Measurements from ENCODE around the gene UBR4. TPM values are rescaled to one million over a fixed set of nuclear protein-coding genes. Genes with fewer than 3 reads are reported as not detected.

Gene UBR4
- total and polyA plus RNA-seq, 12 donors: 60.0 to 115 (median 90.6) TPM

DNA sequence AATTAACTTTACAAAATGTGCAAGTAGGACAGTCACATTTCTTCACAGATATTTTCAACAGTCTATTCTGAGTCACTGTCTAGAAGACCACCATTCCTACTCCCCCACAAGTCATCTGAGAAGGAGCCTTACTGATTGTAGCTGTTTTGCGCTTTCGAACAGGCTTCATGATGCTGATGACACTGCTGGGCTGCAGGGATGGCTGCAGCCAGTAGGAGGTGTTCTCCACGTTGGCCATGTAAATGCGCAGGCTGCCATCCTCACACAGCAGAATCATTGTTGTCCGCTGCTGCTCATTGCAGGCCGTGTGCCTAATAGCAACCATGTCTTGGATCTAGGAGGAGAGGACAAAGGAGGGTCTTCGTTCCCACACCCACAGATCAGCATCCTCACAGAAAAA is 56.9 kb downstream of the UBR4 start:
- intact Hi-C loops (cut with DNase I): no loop called here
- Histone ChIP-seq H3K9me3 (no peaks in the 10 kb centered on the region), H3K4me3 (no peak overlapping the region), H3K27me3 (no peaks in the 10 kb centered on the region), H3K4me1 (peaks cover 0 to 35% (median 21%) of the 10 kb centered on the region in 9 donors), H3K27ac (no peak overlapping the region), H3K36me3 (peaks cover 0 to 100% (median 98%) of the 10 kb centered on the region in 9 donors)
- ATAC-seq (no peak), DNase-seq (no peak)
- 91 to 92% methylated on average over 7 of the region's 7 CpGs for WGBS, 2 donors
- TF ChIP-seq, protein P1, sequence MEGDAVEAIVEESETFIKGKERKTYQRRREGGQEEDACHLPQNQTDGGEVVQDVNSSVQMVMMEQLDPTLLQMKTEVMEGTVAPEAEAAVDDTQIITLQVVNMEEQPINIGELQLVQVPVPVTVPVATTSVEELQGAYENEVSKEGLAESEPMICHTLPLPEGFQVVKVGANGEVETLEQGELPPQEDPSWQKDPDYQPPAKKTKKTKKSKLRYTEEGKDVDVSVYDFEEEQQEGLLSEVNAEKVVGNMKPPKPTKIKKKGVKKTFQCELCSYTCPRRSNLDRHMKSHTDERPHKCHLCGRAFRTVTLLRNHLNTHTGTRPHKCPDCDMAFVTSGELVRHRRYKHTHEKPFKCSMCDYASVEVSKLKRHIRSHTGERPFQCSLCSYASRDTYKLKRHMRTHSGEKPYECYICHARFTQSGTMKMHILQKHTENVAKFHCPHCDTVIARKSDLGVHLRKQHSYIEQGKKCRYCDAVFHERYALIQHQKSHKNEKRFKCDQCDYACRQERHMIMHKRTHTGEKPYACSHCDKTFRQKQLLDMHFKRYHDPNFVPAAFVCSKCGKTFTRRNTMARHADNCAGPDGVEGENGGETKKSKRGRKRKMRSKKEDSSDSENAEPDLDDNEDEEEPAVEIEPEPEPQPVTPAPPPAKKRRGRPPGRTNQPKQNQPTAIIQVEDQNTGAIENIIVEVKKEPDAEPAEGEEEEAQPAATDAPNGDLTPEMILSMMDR (IDR thresholded peaks at IDR 0.05): no peak

DNA sequence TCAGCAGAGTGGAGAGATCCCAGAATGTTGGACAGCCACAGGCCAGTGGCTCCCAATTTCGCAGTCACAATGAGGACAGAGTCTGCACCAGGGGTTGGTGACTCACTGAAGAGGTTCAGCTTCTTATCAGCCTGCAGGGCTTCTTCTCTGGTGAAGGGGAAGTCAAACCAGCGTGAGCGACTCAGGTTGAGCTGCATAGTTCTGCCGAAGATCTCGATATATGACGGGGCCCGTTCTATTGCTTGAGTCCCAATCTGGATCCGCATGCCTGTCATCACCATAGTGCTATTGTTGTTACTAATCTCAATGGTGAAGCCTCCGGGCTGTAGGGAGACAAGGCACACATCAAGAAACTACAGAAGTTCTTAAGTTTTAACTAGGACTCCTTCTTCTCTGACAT is 58.5 kb downstream of the UBR4 start:
- ATAC-seq (peak in 1 of 8 donors; percentile 31), DNase-seq (no peak)
- intact Hi-C loops (cut with DNase I): no loop called here
- Histone ChIP-seq H3K36me3 (peaks cover 4 to 100% (median 98%) of the 10 kb centered on the region in 9 donors), H3K27ac (peak overlapping the region in 1 of 10 donors; percentile 3), H3K9me3 (no peaks in the 10 kb centered on the region), H3K4me1 (peaks cover 0 to 22% (median 15%) of the 10 kb centered on the region in 9 donors), H3K4me3 (no peak overlapping the region), H3K27me3 (no peaks in the 10 kb centered on the region)
- TF ChIP-seq, protein P1 (IDR thresholded peaks at IDR 0.05): no peak
- WGBS, 2 donors: 41 to 75% methylated on average over 9 of the region's 9 CpGs

DNA sequence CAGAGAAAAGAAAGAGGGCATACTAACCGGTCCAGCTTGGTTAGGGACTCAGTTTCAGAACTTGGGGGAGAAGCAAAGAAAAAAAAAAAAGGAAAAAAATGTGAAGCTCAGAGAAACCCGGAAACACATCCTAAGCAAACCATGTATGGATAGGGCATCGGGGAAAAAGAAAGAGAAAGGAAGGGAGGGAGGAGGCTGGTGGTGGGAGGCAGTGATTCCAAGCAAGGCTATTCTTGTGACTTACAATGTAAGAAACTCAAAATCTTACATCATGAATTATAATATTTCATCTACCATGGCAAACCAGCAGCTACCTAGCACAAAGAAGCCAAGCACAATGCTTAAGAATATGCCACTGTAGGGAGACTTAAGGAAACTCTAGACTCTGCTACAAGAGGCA is 60.3 kb downstream of the UBR4 start:
- H3K27ac ChIP-seq: no peak overlapping the region
- intact Hi-C loops (cut with DNase I): no loop called here
- no peak for DNase-seq
- H3K36me3 ChIP-seq: peaks cover 9 to 100% (median 100%) of the 10 kb centered on the region in 9 donors
- WGBS, 2 donors: 79 to 85% methylated on average over 3 of the region's 3 CpGs
- no peaks in the 10 kb centered on the region for H3K27me3 ChIP-seq
- TF ChIP-seq, protein P1 (IDR thresholded peaks at IDR 0.05): no peak
- H3K4me3 ChIP-seq: no peak overlapping the region
- H3K9me3 ChIP-seq: no peaks in the 10 kb centered on the region
- no peak for ATAC-seq
- H3K4me1 ChIP-seq: peaks cover 0 to 5% (median 2%) of the 10 kb centered on the region in 9 donors

DNA sequence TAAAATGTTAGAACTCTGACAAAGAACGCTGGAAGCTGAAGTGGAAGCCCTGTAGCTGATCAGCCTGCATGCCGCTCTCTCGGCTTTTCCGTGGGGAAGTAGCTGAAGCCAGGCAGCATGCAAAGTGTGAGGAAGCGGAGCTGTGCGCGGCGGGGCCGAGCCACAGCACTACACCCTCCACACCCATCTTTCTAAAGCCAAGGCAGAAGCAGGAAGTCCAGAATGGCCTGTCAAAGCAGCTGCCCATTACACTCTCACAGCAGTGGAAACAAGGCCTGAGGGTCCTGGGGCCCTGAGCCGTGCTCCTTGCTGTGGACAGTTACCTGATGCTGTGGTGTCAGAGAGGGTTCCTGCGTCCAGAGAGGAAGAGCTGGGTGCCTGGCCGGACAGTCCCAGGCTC is 69.6 kb downstream of the UBR4 start:
- intact Hi-C loops (cut with DNase I): loop anchor here in 1 of 10 donors (1.0 kb wide), 1 partner anchor 16 kb away; no protein-coding TSS in a partner anchor
- TF ChIP-seq, protein P1 (IDR thresholded peaks at IDR 0.05): no peak
- no peaks in the 10 kb centered on the region for H3K27me3 ChIP-seq
- peaks cover 0 to 18% (median 6%) of the 10 kb centered on the region in 9 donors for H3K4me1 ChIP-seq
- peaks cover under 1 to 100% (median 73%) of the 10 kb centered on the region in 9 donors for H3K36me3 ChIP-seq
- H3K27ac ChIP-seq: peak overlapping the region in 9 of 10 donors; percentile 21 to 80 (median 51)
- H3K4me3 ChIP-seq: no peak overlapping the region
- ATAC-seq (peak; percentile 55 to 94 (median 81)), DNase-seq (peak; percentile 17 to 21)
- no peaks in the 10 kb centered on the region for H3K9me3 ChIP-seq
- WGBS, 2 donors: 66 to 69% methylated on average over 12 of the region's 12 CpGs

Data from heart right ventricle (tissue), 16 donors.